Stimulated activated CD8-positive, alpha-beta memory T cell treated with anti-CD3 and anti-CD28 coated beads, Interleukin-12 subunit alpha, Interleukin-12 subunit beta, amount 100 ng/mL, for 24 hours (primary cell): ENCODE data around the gene ERBB4.

Experiments used
- DNase-seq: peaks from one replicate; pipeline ENCODE4 v3.0.0-alpha.2; 2020; ENCODE audit errors: extremely low read depth

ERBB4 gene

GRCh38 chr2:212428681-212429478 lies 109.7 kb downstream of the ERBB4 start:
- DNase-seq, result no peak

GRCh38 chr2:212427638-212428037 lies 111.0 kb downstream of the ERBB4 start:
- no peak for DNase-seq

- DNase-seq, result no peak
Measured at GRCh38 chr2:212426637-212427412, 111.8 kb downstream of the ERBB4 start.

- no peak for DNase-seq
Measured at GRCh38 chr2:212424082-212424481, 114.5 kb downstream of the ERBB4 start.

- DNase-seq, result no peak
Measured at GRCh38 chr2:212423089-212423488, 115.5 kb downstream of the ERBB4 start.

GRCh38 chr2:212421556-212422334 lies 116.9 kb downstream of the ERBB4 start:
- DNase-seq, result no peak

- DNase-seq, result no peak
Measured at GRCh38 chr2:212416086-212416485, 122.5 kb downstream of the ERBB4 start.

GRCh38 chr2:212414767-212415211 lies 123.8 kb downstream of the ERBB4 start:
- DNase-seq, result no peak

- DNase-seq, result no peak
Measured at GRCh38 chr2:212409560-212409959, 129.0 kb downstream of the ERBB4 start.

GRCh38 chr2:212408524-212408923 lies 130.1 kb downstream of the ERBB4 start:
- no peak for DNase-seq

GRCh38 chr2:212406716-212407115 lies 131.9 kb downstream of the ERBB4 start:
- no peak for DNase-seq

GRCh38 chr2:212402316-212402715 lies 136.3 kb downstream of the ERBB4 start:
- DNase-seq, result no peak

- no peak for DNase-seq
Measured at GRCh38 chr2:212398316-212398715, 140.3 kb downstream of the ERBB4 start.

GRCh38 chr2:212392544-212392943 lies 146.1 kb downstream of the ERBB4 start:
- no peak for DNase-seq

- DNase-seq, result no peak
Measured at GRCh38 chr2:212392043-212392442, 146.6 kb downstream of the ERBB4 start.

GRCh38 chr2:212387146-212387545 lies 151.5 kb downstream of the ERBB4 start:
- no peak for DNase-seq

- no peak for DNase-seq
Measured at GRCh38 chr2:212385241-212385640, 153.4 kb downstream of the ERBB4 start.

- no peak for DNase-seq
Measured at GRCh38 chr2:212384027-212384426, 154.6 kb downstream of the ERBB4 start.

- no peak for DNase-seq
Measured at GRCh38 chr2:212381428-212382102, 157.0 kb downstream of the ERBB4 start.

- DNase-seq, result no peak
Measured at GRCh38 chr2:212379103-212379502, 159.5 kb downstream of the ERBB4 start.

GRCh38 chr2:212367431-212367830 lies 171.2 kb downstream of the ERBB4 start:
- no peak for DNase-seq
